IMR-90 (cell line): ENCODE results near the gene MICB. TPM values are rescaled to one million over a fixed set of nuclear protein-coding genes. Genes with fewer than 3 reads are reported as not detected.
A peak's percentile ranks its signal among the peaks of the same experiment; 100 is the strongest.

ENCODE experiments used
- ATAC-seq: fragments of 200-7000 bp; cut with Tn5 transposase; 2 replicates; pipeline ENCODE4 v1.9.1; 2020; ENCODE audit warnings: low read depth, mild to moderate bottlenecking, moderate library complexity
- BruUV-seq: library from RNA; stranded (reverse); fragments of 400-500 nt; replicated peaks from 2 replicates; lab custom pipeline; 2021; lab: Mats Ljungman, UMichigan
- CTCF ChIA-PET: fragments of 300-600 bp; formaldehyde crosslinking; extraction: SDS; loops from one replicate; lab custom pipeline; 2021; ENCODE audit warnings: antibody characterized with exemption; lab: Yijun Ruan, JAX
- POLR2A ChIA-PET: fragments of 300-600 bp; sonication (Branson Sonifier 250); formaldehyde crosslinking; loops from one replicate; lab custom pipeline; 2022; ENCODE audit warnings: antibody characterized with exemption; ENCODE audit not compliant: unreplicated experiment; lab: Charles Lee
- DNase-seq: peaks from one replicate; pipeline ENCODE4 v3.0.0; 2013
- H2AFZ ChIP-seq: replicated peaks from 2 replicates; pipeline ENCODE3; 2013; ENCODE audit warnings: low read length, mild to moderate bottlenecking; ENCODE audit not compliant: poor library complexity
- H2AK5ac ChIP-seq: 2 replicates; pipeline ENCODE4 v1.6.1; 2013; ENCODE audit warnings: low read depth, low read length, inconsistent platforms
- H2AK9ac ChIP-seq: replicated peaks from 2 replicates; pipeline ENCODE3; 2013; ENCODE audit warnings: mild to moderate bottlenecking, low read depth, low read length, moderate library complexity; ENCODE audit not compliant: poor library complexity
- H2BK120ac ChIP-seq: 2 replicates; pipeline ENCODE4 v1.6.1; 2013; ENCODE audit warnings: low read depth, low read length, inconsistent platforms
- H2BK15ac ChIP-seq: 3 replicates; pipeline ENCODE4 v1.6.1; 2013; ENCODE audit warnings: low read depth, low read length, inconsistent platforms
- H2BK20ac ChIP-seq: 2 replicates; pipeline ENCODE4 v1.6.1; 2013; ENCODE audit warnings: low read depth, mild to moderate bottlenecking, inconsistent platforms, low read length, moderate library complexity
- H2BK5ac ChIP-seq: 2 replicates; pipeline ENCODE4 v1.6.1; 2013; ENCODE audit warnings: mild to moderate bottlenecking, low read depth, low read length, inconsistent platforms; ENCODE audit not compliant: poor library complexity, severe bottlenecking
- H3K14ac ChIP-seq: replicated peaks from 2 replicates; pipeline ENCODE4 v1.6.1; 2013; ENCODE audit warnings: low read depth, low read length, inconsistent platforms
- H3K18ac ChIP-seq: 2 replicates; pipeline ENCODE4 v1.6.1; 2013; ENCODE audit warnings: low read depth, low read length, control low read depth
- H3K23ac ChIP-seq: 2 replicates; pipeline ENCODE4 v1.6.1; 2013; ENCODE audit warnings: low read depth, low read length, inconsistent platforms
- H3K27ac ChIP-seq: 2 replicates; pipeline ENCODE4 v1.5.1; 2013; ENCODE audit warnings: mild to moderate bottlenecking, control low read depth, low read length; ENCODE audit not compliant: insufficient read depth
- H3K27me3 ChIP-seq: 2 replicates; pipeline ENCODE4 v1.6.1; 2013; ENCODE audit warnings: low read length; ENCODE audit not compliant: control insufficient read depth, insufficient read depth
- H3K36me3 ChIP-seq: 2 replicates; pipeline ENCODE4 v1.6.1; 2013; ENCODE audit warnings: low read length, mixed read lengths; ENCODE audit not compliant: control insufficient read depth, insufficient read depth
- H3K4ac ChIP-seq: 2 replicates; pipeline ENCODE4 v1.6.1; 2013; ENCODE audit warnings: low read depth, low read length, inconsistent platforms
- H3K4me1 ChIP-seq: 2 replicates; pipeline ENCODE4 v1.6.1; 2013; ENCODE audit warnings: low read length, mixed read lengths; ENCODE audit not compliant: control insufficient read depth, insufficient read depth
- H3K4me2 ChIP-seq: 2 replicates; pipeline ENCODE4 v1.6.1; 2013; ENCODE audit warnings: low read depth, mild to moderate bottlenecking, control low read depth, low read length, moderate library complexity
- H3K4me3 ChIP-seq: 2 replicates; pipeline ENCODE4 v1.5.1; 2013; ENCODE audit warnings: low read depth, mild to moderate bottlenecking, control low read depth, low read length, moderate library complexity; ENCODE audit not compliant: insufficient read depth
- H3K56ac ChIP-seq: 2 replicates; pipeline ENCODE4 v1.6.1; 2013; ENCODE audit warnings: low read length, inconsistent platforms; ENCODE audit not compliant: insufficient read depth; ENCODE audit errors: extremely low read depth
- H3K79me1 ChIP-seq, 2 experiments: 2 replicates each; pipeline ENCODE4 v1.6.1; 2013; ENCODE audit warnings: low read length in 2 of 2, inconsistent platforms in 1 of 2, low read depth in 1 of 2
- H3K9ac ChIP-seq: 2 replicates; pipeline ENCODE4 v1.6.1; 2013; ENCODE audit warnings: low read depth, low read length, control low read depth
- H3K9me1 ChIP-seq: 2 replicates; pipeline ENCODE4 v1.6.1; 2013; ENCODE audit warnings: low read length, inconsistent platforms; ENCODE audit not compliant: insufficient read depth
- H3K9me3 ChIP-seq: 2 replicates; pipeline ENCODE4 v1.6.1; 2013; ENCODE audit warnings: low read length; ENCODE audit not compliant: control insufficient read depth, insufficient read depth
- H4K20me1 ChIP-seq: 2 replicates; pipeline ENCODE4 v1.6.1; 2013; ENCODE audit warnings: low read length, inconsistent platforms; ENCODE audit not compliant: insufficient read depth
- H4K5ac ChIP-seq: 2 replicates; pipeline ENCODE4 v1.6.1; 2013; ENCODE audit warnings: mild to moderate bottlenecking, low read depth, low read length, control low read depth
- H4K8ac ChIP-seq, 2 experiments: 2 replicates each; pipeline ENCODE4 v1.6.1; 2013; ENCODE audit warnings: low read depth in 2 of 2, low read length in 2 of 2, control low read depth in 1 of 2, inconsistent platforms in 1 of 2
- H4K91ac ChIP-seq: 2 replicates; pipeline ENCODE4 v1.6.1; 2013; ENCODE audit warnings: low read depth, low read length, inconsistent platforms; ENCODE audit not compliant: insufficient read depth
- WGBS, 2 experiments: methylation state at CpG; one replicate each; pipeline versions ENCODE4 v1.1.5 to v1.1.7; 2013; ENCODE audit warnings: missing lambda C conversion rate in 2 of 2; ENCODE audit not compliant: insufficient read length in 1 of 2; ENCODE audit errors: extremely low coverage in 2 of 2; 5-methylcytosine and 5-hydroxymethylcytosine counted together
- dilution Hi-C: fragments of 300-500 bp; cut with HindIII; formaldehyde crosslinking; loops from one replicate; pipeline ENCODE4 v1.14.3; 2018; ENCODE audit warnings: low sequenced_read_pairs; ENCODE audit not compliant: unreplicated experiment
- in situ Hi-C: fragments of 300-500 bp; cut with MboI; formaldehyde crosslinking; loops from 3 replicates; pipeline ENCODE4 v1.14.3; 2019; ENCODE audit warnings: low sequenced_read_pairs, inconsistent platforms, mixed read lengths
- intact Hi-C: fragments of 100-400 bp; cut with micrococcal nuclease; formaldehyde crosslinking; loops from 2 replicates; pipeline ENCODE4 v1.10.0; 2022
- polyA plus RNA-seq, 3 experiments: library from polyadenylated mRNA; depleted of rRNA; stranded (reverse); fragments of >200 nt; gene quantifications; 2 replicates each; pipeline ENCODE4 v1.2.3, GENCODE V29; 2012; ENCODE audit warnings: low replicate concordance in 1 of 3
- total RNA-seq: library from RNA; depleted of rRNA; stranded (reverse); fragments of >200 nt; gene quantifications from 2 replicates; pipeline ENCODE4 v1.2.3, GENCODE V29; 2012
- TF ChIP-seq, protein P1 (sequence below): fragments of 150-350 bp; IDR thresholded peaks from 2 replicates; pipeline ENCODE4 v1.6.1; 2017; ENCODE audit warnings: mild to moderate bottlenecking, antibody characterized with exemption, low read length, low read depth
- TF ChIP-seq, protein P2 (sequence below): conservative IDR thresholded peaks from 2 replicates; pipeline ENCODE4 v1.5.1; 2012; ENCODE audit warnings: mild to moderate bottlenecking, low read depth, low read length, improper control_type of control experiment

MICB gene
- total and polyA plus RNA-seq, 2 of the 4 experiments (the other 2 are of a cell fraction), result 9.6 to 11.1 TPM

DNA sequence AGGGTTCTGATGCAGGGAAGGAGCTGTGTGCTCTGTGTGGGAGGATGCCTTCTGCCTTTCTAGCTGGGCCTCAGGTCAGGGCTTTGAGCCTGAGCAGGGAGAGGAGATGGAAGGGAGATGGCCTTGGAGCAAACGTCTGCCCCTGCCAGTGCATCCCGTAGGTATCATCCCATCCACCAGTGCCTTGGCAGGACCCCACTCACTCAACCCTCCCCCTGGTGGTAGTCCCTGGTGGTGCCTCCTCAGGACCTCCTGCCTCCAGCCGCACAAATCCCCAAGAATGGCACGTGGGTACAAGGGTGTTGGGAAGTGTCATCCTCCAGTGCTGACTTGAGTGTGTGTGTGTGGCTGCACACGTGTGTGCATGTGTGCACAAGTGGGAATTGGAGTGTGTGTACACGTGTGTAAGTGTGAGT, 23.1 kb upstream of the MICB start:
- H4K5ac ChIP-seq, result no peak overlapping the region
- H2AK9ac ChIP-seq, result no peak overlapping the region
- ChIA-PET POLR2A (no interaction called here), CTCF (no interaction called here)
- no peak overlapping the region for H2BK5ac ChIP-seq
- H3K4ac ChIP-seq, result no peak overlapping the region
- dilution Hi-C loops, result no loop called here
- no peak overlapping the region for H3K4me3 ChIP-seq
- H3K56ac ChIP-seq, result no peak overlapping the region
- no peak overlapping the region for H3K4me2 ChIP-seq
- peaks cover 36% of the 10 kb centered on the region for H3K27me3 ChIP-seq
- BruUV-seq, result no TSS peak
- no peaks in the 10 kb centered on the region for H3K79me1 ChIP-seq
- ATAC-seq, result no peak
- no CpG with 5 or more reads among the region's 6 CpGs for WGBS, 2 experiments
- intact Hi-C loops, result loop anchor here (10.0 kb wide), 1 partner anchor 260 kb away; no protein-coding TSS in a partner anchor
- no peak for DNase-seq
- no peaks in the 10 kb centered on the region; the same call in 1 of the 2 replicates for H4K20me1 ChIP-seq
- H3K23ac ChIP-seq, result no peak overlapping the region
- TF ChIP-seq, protein P1, sequence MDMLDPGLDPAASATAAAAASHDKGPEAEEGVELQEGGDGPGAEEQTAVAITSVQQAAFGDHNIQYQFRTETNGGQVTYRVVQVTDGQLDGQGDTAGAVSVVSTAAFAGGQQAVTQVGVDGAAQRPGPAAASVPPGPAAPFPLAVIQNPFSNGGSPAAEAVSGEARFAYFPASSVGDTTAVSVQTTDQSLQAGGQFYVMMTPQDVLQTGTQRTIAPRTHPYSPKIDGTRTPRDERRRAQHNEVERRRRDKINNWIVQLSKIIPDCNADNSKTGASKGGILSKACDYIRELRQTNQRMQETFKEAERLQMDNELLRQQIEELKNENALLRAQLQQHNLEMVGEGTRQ, result no peak
- TF ChIP-seq, protein P2, sequence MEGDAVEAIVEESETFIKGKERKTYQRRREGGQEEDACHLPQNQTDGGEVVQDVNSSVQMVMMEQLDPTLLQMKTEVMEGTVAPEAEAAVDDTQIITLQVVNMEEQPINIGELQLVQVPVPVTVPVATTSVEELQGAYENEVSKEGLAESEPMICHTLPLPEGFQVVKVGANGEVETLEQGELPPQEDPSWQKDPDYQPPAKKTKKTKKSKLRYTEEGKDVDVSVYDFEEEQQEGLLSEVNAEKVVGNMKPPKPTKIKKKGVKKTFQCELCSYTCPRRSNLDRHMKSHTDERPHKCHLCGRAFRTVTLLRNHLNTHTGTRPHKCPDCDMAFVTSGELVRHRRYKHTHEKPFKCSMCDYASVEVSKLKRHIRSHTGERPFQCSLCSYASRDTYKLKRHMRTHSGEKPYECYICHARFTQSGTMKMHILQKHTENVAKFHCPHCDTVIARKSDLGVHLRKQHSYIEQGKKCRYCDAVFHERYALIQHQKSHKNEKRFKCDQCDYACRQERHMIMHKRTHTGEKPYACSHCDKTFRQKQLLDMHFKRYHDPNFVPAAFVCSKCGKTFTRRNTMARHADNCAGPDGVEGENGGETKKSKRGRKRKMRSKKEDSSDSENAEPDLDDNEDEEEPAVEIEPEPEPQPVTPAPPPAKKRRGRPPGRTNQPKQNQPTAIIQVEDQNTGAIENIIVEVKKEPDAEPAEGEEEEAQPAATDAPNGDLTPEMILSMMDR, result 0 out of 2 replicates have a peak, but pooled peaks have one; percentile 14
- no peak overlapping the region for H2BK20ac ChIP-seq
- in situ Hi-C loops, result no loop called here
- no peak overlapping the region for H3K18ac ChIP-seq
- H3K4me1 ChIP-seq, result no peaks in the 10 kb centered on the region
- H3K9me3 ChIP-seq, result no peaks in the 10 kb centered on the region
- no peak overlapping the region for H3K27ac ChIP-seq
- no peak overlapping the region for H3K14ac ChIP-seq
- H4K8ac ChIP-seq, result no peak overlapping the region
- H2BK15ac ChIP-seq, result no peak overlapping the region
- H2AFZ ChIP-seq, result peak overlapping the region; percentile 7
- no peak overlapping the region for H2BK120ac ChIP-seq
- H3K36me3 ChIP-seq, result no peaks in the 10 kb centered on the region
- H3K9ac ChIP-seq, result no peak overlapping the region
- H2AK5ac ChIP-seq, result peak overlapping the region; percentile 15; the same call in 1 of the 2 replicates
- peaks cover 6% of the 10 kb centered on the region; the same call in 1 of the 2 replicates for H3K9me1 ChIP-seq
- no peak overlapping the region for H4K91ac ChIP-seq
